GM21786 (cell line): ENCODE data around the gene TMEM125.

Source experiments
- ATAC-seq: cut with Tn5 transposase; IDR thresholded peaks from one replicate; pipeline ENCODE4 v1.9.1; 2021; ENCODE audit not compliant: unreplicated experiment

The TMEM125 gene

GRCh38 chr1:43288785-43289706, 19.3 kb downstream of the TMEM125 start:
- ATAC-seq: no peak

GRCh38 chr1:43292216-43292615, 22.4 kb downstream of the TMEM125 start:
- no peak for ATAC-seq

GRCh38 chr1:43292679-43293078, 22.9 kb downstream of the TMEM125 start:
- ATAC-seq: no peak

- ATAC-seq: no peak
These were observed 23.4 kb downstream of the TMEM125 start for GRCh38 chr1:43293176-43293575.

GRCh38 chr1:43293896-43294760, 24.3 kb downstream of the TMEM125 start:
- no peak for ATAC-seq

- no peak for ATAC-seq
These were observed 25.0 kb downstream of the TMEM125 start for GRCh38 chr1:43294761-43295160.

GRCh38 chr1:43296207-43296606, 26.4 kb downstream of the TMEM125 start:
- no peak for ATAC-seq

- ATAC-seq: no peak
These were observed 28.3 kb downstream of the TMEM125 start for GRCh38 chr1:43298055-43298454.

GRCh38 chr1:43299101-43299500, 29.3 kb downstream of the TMEM125 start:
- ATAC-seq: no peak

GRCh38 chr1:43300378-43301094, 30.8 kb downstream of the TMEM125 start, which contains the start of gene TIE1:
Gene TIE1 (plus strand): TSS chr1:43300982. CDS start chr1:43301072, 90 bp downstream.
- ATAC-seq: no peak

GRCh38 chr1:43302201-43302600, 32.4 kb downstream of the TMEM125 start:
- ATAC-seq: no peak

GRCh38 chr1:43302721-43303470, 33.1 kb downstream of the TMEM125 start:
- no peak for ATAC-seq

- ATAC-seq: no peak
These were observed 33.9 kb downstream of the TMEM125 start for GRCh38 chr1:43303471-43304313.

- ATAC-seq: no peak
These were observed 34.5 kb downstream of the TMEM125 start for GRCh38 chr1:43304314-43304681.

GRCh38 chr1:43304771-43305300, 35.1 kb downstream of the TMEM125 start:
- no peak for ATAC-seq

GRCh38 chr1:43305461-43305860, 35.7 kb downstream of the TMEM125 start:
- ATAC-seq: no peak

- no peak for ATAC-seq
These were observed 36.3 kb downstream of the TMEM125 start for GRCh38 chr1:43305926-43306687.

GRCh38 chr1:43306688-43307457, 37.1 kb downstream of the TMEM125 start:
- no peak for ATAC-seq
